HL-60/S4 treated with phorbol 12-myristate 13-acetate at 8.2 ng/mL for 4 days and 3 days (cell line): ENCODE results near the gene EIF3K.

Source experiments
- in situ Hi-C: fragments of 300-500 bp; cut with MboI; formaldehyde crosslinking; loops from 2 replicates; pipeline ENCODE4 v1.15.0; 2022; ENCODE audit warnings: low sequenced_read_pairs

EIF3K gene

DNA sequence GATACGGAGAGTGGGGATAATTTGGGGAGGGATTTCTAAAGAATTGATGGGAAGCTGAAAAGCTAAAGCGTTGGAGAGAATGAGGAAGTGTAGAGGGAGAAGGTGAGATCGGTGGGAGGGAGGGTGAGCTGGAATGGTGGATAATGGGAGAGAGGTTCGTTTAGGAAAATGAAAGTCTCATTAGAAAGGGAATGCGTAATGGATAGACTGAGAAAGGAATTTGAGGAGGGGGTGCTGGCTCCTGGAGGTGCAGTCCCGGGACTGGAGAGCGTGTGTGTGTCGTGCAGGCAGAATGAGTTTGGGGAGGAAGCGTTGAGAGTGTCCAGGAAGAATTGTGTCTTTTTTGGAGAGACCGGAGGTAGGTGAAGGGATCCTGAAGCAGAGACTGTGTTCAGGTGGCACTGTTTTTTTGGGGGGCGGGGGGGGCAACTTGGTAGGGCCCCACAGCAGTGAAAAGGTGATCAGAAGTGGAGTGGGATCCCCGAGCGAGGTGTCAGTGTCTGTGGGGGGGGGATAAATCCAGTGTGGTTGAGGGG, 29.8 kb downstream of the EIF3K start:
- in situ Hi-C loops, result loop anchor here (10.0 kb wide), 1 partner anchor 46 kb away; no protein-coding TSS in a partner anchor

DNA sequence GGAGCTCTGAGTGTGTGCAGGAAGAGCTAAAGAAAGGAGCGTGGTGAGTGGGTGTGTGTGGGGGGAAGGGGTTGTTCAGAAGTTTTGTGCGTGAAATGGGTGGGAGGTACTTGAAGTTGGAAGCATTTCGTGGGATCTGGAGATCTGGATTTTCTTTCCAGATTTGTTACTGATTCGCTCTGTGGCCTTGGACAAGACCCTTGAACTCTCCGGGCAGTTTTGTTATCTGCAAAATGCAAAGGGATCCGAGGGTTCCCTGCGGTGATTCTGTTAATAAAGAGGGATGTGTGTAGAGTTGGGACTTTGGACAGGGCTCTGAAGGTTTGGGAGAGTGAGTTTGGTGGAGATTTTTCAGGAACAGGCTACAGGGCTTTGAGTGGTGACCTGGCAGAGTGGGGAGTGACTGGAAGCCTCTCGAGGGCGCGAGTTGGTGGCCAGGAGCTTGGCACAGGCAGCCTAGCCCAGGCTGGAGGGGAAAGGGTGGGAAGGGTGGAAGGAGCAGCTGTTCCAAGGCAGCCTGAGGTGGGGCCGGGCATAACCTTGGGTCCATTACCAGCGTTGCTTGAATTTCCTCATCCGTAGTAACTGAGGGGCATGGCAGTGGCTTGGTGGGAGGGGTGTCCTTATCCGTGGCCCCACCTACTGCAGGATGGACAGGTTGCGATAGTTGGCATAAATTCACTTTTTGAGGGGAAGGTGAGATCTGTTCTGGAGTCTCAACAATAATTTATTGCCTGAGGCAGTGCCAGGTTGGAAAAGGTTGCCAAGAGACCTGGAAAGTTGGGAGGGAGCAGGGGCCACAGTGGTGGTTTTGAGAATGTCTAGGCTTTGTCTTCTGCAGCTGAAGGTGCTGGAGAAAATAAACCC, 30.6 kb downstream of the EIF3K start:
- in situ Hi-C loops, result loop anchor here (10.0 kb wide), 1 partner anchor 45 kb away; no protein-coding TSS in a partner anchor

GRCh38 chr19:38650172-38650775, 31.3 kb downstream of the EIF3K start:
- in situ Hi-C loops, result no loop called here

DNA sequence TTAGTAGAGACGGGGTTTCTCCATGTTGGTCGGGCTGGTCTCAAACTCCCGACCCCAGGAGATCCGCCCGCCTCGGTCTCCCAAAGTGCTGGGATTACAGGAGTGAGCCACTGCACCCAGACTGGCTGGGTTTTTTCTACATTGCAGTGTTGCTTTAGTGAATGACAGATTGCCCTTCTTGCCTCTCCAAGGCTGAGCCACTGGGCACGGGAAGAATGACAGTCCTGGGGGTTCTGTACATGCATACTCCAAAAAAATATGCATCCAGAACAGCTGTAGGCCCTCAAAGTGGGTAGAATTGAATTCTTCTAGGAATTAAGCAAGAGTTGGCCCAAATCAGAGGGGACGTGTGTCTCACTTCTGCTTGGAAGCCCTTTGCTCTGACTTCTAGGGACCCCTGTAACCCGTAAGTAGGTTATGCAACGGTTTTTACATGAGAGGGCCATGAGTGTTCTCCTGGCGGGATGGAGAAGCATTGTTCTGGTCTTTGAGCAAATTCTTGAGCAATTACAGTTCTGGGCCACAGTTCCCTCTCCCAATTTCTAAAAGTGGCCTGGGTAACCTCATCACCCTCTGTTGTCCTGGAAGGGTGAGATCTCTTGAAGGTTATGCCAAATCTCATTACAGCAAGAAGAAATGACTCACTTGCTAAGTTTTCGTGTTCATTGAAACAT, 32.1 kb downstream of the EIF3K start:
- in situ Hi-C loops, result no loop called here

DNA sequence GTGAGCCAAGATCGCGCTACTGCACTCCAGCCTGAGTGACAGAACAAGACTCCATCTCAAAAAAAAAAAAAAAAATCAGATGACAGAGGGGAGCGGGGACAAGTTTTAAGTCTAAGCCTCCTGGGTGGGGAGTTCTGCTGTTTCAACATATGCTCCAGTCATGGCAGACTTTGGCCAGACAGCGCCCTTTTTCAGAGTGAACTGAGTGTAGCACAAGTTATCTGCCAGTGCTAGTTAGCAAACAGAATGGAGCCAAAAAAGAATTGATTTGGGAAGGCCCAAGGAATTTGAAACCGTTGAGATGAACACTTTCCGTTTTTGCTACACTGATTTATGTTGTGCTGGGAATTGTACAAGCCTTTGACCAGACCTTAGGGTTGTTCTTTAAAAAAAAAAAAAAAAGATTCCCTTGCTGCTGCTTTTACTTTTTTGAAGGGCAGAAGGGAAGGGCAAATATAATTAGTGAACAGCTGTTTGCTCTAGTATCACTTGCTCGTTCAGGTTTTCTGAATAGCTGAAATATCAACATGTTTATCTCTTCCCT, 34.1 kb downstream of the EIF3K start:
- in situ Hi-C loops, result no loop called here

- in situ Hi-C loops, result no loop called here
Observed at GRCh38 chr19:38654628-38655055, 35.7 kb downstream of the EIF3K start.

GRCh38 chr19:38655148-38655824, 36.3 kb downstream of the EIF3K start:
- in situ Hi-C loops, result no loop called here

GRCh38 chr19:38656171-38656981, 37.4 kb downstream of the EIF3K start:
- in situ Hi-C loops, result no loop called here

- in situ Hi-C loops, result no loop called here
Observed at GRCh38 chr19:38657633-38658222, 38.7 kb downstream of the EIF3K start.

DNA sequence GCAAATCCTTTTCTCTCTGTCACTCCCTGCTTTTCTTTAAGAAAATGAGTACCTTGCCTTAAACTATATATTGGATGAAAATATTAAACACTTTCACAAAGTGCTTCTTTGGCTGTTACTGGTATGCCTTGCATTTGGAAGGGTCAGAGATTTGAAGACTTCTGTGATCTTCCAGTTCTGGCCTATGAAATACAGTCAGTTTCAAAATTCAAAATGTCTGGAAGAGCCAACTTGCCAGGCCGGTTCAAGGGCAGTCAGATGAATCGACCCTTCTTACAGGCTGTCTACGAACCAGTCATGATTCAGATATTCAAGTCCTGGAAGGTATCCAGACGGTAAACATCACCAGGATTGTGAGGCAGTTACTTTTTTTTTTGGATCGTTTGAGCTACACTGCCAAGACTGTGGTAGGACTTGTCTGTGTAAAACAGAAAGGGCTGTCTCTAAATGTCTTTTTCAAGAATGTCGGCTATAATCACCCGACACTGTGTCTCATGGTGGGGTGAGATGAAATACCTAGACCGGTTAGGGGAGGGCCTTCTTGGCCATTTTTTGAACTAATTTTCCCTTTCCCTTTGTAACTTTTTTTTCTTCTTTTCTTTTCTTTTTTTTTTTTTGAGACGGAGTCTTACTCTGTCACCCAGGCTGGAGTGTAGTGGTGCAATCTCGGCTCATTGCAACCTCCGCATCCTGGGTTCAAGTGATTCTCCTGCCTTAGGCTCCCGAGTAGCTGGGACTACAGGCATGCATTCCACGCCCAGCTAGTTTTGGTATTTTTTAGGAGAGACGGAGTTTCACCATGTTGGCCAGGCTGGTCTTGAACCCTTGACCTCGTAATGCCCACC, 39.7 kb downstream of the EIF3K start:
- in situ Hi-C loops, result no loop called here

DNA sequence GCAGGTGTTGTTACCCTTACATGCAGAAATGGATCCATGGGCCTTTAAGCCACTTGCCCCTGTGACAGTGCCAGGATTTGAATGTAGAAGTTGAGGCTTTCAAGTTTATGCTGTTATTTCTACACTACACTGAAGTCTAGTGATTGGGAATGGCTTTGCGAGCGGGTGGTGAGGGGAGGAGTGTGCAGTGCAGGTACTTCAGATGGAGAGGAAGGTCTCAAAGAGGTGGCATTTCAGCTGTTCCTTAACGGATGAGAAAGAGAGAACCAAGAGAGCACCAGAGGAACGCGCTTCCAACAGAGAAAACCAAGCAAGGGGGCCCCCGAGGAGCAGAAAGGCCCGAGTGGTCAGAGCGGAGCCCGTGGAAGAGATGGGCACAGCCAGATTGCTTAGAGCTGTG, 41.7 kb downstream of the EIF3K start:
- in situ Hi-C loops, result no loop called here

GRCh38 chr19:38661136-38661535, 42.1 kb downstream of the EIF3K start:
- in situ Hi-C loops, result no loop called here

- in situ Hi-C loops, result no loop called here
Observed at GRCh38 chr19:38661996-38662395, 43.0 kb downstream of the EIF3K start.

DNA sequence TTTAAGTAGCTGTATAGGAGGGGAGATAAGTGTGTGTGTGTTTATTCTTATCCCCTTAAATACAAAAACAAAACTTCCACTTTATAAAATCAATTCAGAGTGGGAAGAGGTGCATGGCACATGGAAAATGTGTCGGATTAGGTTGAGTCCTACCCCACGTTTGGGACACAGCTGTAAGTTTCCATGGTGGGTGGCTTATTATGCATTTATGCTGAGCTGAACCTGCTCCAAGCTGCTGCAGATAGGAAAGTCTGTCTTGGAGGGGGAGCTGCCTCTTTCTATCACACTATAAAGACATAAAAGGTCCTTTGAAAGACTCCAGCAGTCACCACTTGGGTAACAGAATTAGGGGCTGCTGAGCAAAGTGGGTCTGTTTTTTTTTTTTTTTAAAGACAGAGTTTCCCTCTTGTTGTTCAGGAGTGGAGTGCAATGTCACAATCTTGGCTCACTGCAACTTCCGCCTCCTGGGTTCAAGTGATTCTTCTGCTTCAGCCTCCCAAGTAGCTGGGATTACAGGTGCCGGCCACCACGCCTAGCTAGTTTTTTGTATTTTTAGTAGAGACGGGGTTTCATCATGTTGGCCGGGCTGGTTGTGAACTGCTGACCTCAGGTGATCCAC, 43.7 kb downstream of the EIF3K start:
- in situ Hi-C loops, result no loop called here

DNA sequence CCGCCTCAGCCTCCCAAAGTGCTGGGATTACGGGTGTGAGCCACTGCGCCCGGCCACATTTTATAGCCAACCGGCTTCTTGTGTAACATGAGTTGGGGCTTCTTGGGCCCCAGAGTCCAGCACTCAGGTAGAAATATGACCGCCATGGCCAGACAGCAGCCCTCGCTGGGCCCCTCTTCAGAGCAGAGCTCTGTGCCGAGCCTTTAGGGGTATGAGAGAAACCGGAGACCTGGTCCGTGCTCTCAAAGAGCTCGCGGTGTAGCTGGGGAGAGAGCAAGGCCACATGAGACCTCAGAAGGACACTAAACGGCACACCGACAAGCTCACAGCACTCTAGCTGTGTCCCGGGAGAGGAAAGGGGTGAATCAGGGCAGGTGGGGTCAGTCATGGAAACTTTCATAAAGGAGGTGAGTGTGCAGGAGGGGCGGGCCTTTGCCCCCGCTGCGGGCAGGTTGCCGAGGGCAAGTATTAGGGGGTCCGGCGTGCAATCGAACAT, 44.2 kb downstream of the EIF3K start:
- in situ Hi-C loops, result no loop called here

- in situ Hi-C loops, result no loop called here
Observed at GRCh38 chr19:38663957-38664502, 45.0 kb downstream of the EIF3K start.

- in situ Hi-C loops, result no loop called here
Observed at GRCh38 chr19:38664503-38665211, 45.7 kb downstream of the EIF3K start.
